GM12872 (cell line): ENCODE data around the gene SPTBN2.

Experiments
- CTCF ChIP-seq: IDR thresholded peaks from 3 replicates; pipeline ENCODE4 v1.5.1; 2011; ENCODE audit warnings: low read depth, mild to moderate bottlenecking, low read length, moderate library complexity; ENCODE audit not compliant: insufficient read depth

The SPTBN2 gene

GRCh38 chr11:66749091-66749490 is 20.1 kb upstream of the SPTBN2 start:
- no peak for TF ChIP-seq CTCF

- no peak for TF ChIP-seq CTCF
Measured at GRCh38 chr11:66747480-66747879, 18.5 kb upstream of the SPTBN2 start.

GRCh38 chr11:66745356-66746235 is 16.6 kb upstream of the SPTBN2 start:
- TF ChIP-seq CTCF, result no peak

DNA sequence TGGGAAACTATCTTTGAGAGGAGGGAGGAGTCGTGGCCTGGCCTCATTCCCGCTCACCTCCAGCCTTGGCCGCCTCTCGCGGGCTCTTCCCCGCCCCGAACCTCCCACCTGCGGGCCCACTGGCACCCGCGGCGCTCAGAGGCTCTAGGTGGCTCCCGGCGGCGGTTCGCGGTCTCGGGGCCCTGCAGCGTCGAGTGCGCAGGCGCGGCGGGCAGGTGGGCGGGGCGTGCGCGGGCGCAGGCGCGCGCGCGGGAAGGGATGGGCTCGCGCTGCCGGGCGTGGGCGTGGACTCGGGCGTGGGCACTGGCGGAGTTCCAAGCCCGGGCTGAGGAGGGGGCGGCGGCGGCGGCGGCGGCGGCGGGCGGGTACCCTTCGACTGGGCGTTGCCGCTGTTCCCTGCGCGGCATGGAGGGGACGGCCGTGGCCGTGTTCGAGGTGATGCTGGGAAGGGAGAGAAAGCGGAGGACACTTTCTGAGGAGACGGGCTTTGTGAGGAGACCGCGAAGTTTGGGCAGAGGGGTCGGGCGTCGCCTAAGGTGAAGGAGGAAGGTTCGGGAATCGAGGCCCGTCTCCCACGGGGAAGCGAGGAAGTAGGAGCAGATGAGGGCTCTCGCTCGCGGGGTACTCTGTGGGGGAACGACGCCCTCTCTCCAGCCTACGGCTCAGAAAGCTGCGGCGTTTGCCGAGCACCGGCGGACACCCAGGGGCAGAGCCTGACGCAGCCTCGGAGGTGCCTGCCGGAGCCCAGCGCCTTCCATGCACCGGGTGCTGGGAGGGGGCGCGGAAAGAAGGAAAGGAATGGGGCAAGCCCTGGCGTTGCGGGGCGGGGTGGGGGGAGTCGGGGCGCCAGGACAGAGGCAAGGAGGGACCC is 15.7 kb upstream of the SPTBN2 start:
- TF ChIP-seq CTCF, result no peak

DNA sequence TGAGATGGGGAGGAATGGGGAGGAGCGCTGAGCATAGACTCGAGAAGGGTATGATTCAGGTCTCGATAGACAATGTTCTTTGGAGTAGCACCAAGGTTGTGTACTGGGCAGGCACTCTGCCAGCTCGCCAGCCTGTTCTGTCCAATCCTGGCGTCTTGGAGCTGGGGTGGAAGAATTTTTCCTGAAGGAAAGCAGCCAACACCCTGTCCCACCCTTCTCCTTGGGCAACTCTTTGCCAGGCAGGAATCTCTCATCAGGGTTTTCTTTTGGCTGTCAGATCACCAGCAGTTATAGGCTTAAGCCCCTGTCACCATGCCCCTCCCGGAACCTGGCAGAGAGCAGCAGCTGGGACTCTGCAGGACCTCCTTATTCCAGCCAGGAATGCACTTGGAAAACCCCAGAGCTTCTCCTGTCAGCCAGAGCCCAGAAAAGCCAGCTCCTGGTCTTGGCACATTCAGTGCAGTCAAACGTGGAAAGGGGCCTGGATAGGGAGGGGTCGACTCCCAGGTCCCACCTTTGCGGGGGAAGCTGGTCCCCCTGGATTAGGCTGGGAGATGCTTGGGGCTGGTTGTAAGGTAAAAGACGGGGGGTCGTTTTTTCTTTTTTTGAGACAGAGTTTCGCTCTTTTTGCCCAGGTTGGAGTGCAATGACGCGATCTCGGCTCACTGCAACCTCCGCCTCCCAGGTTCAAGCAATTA is 14.4 kb upstream of the SPTBN2 start:
- no peak for TF ChIP-seq CTCF

DNA sequence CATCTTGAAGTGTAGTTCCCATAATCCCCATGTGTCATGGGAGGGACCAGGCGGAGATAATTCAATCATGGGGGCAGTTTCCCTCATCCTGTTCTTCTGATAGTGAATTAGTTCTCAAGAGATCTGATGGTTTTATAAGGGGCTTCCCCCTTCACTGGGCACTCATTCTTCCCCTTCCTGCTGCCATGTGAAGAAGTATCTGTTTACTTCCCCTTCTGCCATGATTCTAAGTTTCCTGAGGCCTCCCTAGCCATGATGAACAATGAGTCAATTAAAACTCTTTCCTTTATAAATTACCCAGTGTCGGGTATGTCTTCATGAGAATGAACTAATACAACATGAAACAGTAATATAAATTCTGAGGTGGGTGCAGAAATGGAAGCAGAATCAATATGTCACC is 12.1 kb upstream of the SPTBN2 start:
- TF ChIP-seq CTCF, result no peak

GRCh38 chr11:66739983-66740382 is 11.0 kb upstream of the SPTBN2 start:
- no peak for TF ChIP-seq CTCF
